ENCODE results near the gene IRX3. TPM values are rescaled to one million over a fixed set of nuclear protein-coding genes. Genes with fewer than 3 reads are reported as not detected.

Gene IRX3
- total and polyA plus RNA-seq, 10 of the 15 experiments (the other 5 are each of a cell fraction or from before 2014, with no cell fraction given) = 0.05 TPM; not detected in 9

DNA sequence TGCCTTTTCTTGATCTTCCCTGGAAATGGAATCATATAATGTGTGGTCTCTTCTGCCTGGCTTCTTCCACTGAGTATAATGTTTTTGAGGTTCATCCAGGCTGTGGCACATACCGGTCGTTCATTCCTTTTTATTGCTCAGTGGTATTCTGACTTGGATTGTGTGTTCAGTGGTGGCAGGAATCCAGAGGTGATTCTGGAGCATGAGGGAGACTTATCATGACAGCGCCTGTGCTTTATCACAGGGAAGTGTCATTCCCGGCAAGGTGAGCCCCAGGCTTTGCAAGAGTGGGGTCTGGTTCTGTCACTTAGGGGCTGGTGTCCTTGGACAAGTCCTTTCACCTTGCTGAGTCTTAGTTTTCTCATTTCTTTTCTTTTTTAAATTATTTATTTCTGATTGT, 53.0 kb downstream of the IRX3 start:
- H3K9ac ChIP-seq (ENCODE audit: control insufficient read depth, insufficient read depth, low read length) = no peak overlapping the region
- H3K27ac ChIP-seq (ENCODE audit: control insufficient read depth, insufficient read depth) = no peak overlapping the region
- H3K27me3 ChIP-seq (replicated peaks in 1 of 2; ENCODE audit: control insufficient read depth in 2 of 2, insufficient read depth in 2 of 2, low read length in 1 of 2) = no peaks in the 10 kb centered on the region
- no peak for ATAC-seq
- in situ Hi-C loops (cut with MboI) = no loop called here
- no peak overlapping the region for H3K4me2 ChIP-seq (ENCODE audit: control insufficient read depth, insufficient read depth)
- intact Hi-C loops (cut with micrococcal nuclease; ENCODE audit: unreplicated experiment) = no loop called here
- no peak overlapping the region for H3K4me3 ChIP-seq
- WGBS (ENCODE audit: insufficient coverage, insufficient replicate concordance, low lambda C conversion rate, missing lambda C conversion rate) = 69% methylated on average over 4 of the region's 4 CpGs
- H3K79me2 ChIP-seq (ENCODE audit: control insufficient read depth, insufficient read depth, low read length) = no peaks in the 10 kb centered on the region
- no peaks in the 10 kb centered on the region for H3K4me1 ChIP-seq (ENCODE audit: control insufficient read depth, insufficient read depth, low read length)
- DNase-seq (ENCODE audit: low read depth, low spot score) = no peak
- ChIA-PET CTCF (no interaction called here), SMC1A (ENCODE audit: uncharacterized antibody, unreplicated experiment) (no interaction called here), POLR2A (no interaction called here), RAD21 (ENCODE audit: unreplicated experiment) (no interaction called here)
- no peaks in the 10 kb centered on the region for H3K9me3 ChIP-seq (replicated peaks; ENCODE audit: control insufficient read depth, insufficient read depth, low read length)
- no peak overlapping the region for H2AFZ ChIP-seq (ENCODE audit: control insufficient read depth, low read depth, low read length)
- no peaks in the 10 kb centered on the region for H3K36me3 ChIP-seq (ENCODE audit: control insufficient read depth in 2 of 2, insufficient read depth in 2 of 2, low read length in 1 of 2)
- no peaks in the 10 kb centered on the region for H4K20me1 ChIP-seq (ENCODE audit: control insufficient read depth, insufficient read depth)
- FAIRE-seq = no peak
- no TSS peak for BruUV-seq (replicated peaks)
- TF ChIP-seq MEF2A (IDR thresholded peaks at IDR 0.05; ENCODE audit: insufficient read depth, low read depth, low read length) (no peak), SMAD5 (IDR thresholded peaks at IDR 0.05; ENCODE audit: low read depth) (no peak), BMI1 (IDR thresholded peaks at IDR 0.05; ENCODE audit: borderline replicate concordance) (no peak), NFYB (IDR thresholded peaks at IDR 0.05; ENCODE audit: insufficient read depth, low read depth, low read length) (no peak), RELA (IDR thresholded peaks at IDR 0.05; ENCODE audit: borderline replicate concordance, partially characterized antibody) (no peak), RCOR1 (conservative IDR thresholded peaks at IDR 0.05; ENCODE audit: low read depth, low read length) (no peak), CBX5 (IDR thresholded peaks at IDR 0.05; ENCODE audit: low read depth) (no peak), MTA2 (IDR thresholded peaks at IDR 0.05; ENCODE audit: low read depth) (no peak), ESRRA (IDR thresholded peaks at IDR 0.05; ENCODE audit: low read length) (no peak)
- TF ChIP-seq, protein P1, sequence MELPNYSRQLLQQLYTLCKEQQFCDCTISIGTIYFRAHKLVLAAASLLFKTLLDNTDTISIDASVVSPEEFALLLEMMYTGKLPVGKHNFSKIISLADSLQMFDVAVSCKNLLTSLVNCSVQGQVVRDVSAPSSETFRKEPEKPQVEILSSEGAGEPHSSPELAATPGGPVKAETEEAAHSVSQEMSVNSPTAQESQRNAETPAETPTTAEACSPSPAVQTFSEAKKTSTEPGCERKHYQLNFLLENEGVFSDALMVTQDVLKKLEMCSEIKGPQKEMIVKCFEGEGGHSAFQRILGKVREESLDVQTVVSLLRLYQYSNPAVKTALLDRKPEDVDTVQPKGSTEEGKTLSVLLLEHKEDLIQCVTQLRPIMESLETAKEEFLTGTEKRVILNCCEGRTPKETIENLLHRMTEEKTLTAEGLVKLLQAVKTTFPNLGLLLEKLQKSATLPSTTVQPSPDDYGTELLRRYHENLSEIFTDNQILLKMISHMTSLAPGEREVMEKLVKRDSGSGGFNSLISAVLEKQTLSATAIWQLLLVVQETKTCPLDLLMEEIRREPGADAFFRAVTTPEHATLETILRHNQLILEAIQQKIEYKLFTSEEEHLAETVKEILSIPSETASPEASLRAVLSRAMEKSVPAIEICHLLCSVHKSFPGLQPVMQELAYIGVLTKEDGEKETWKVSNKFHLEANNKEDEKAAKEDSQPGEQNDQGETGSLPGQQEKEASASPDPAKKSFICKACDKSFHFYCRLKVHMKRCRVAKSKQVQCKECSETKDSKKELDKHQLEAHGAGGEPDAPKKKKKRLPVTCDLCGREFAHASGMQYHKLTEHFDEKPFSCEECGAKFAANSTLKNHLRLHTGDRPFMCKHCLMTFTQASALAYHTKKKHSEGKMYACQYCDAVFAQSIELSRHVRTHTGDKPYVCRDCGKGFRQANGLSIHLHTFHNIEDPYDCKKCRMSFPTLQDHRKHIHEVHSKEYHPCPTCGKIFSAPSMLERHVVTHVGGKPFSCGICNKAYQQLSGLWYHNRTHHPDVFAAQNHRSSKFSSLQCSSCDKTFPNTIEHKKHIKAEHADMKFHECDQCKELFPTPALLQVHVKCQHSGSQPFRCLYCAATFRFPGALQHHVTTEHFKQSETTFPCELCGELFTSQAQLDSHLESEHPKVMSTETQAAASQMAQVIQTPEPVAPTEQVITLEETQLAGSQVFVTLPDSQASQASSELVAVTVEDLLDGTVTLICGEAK (IDR thresholded peaks at IDR 0.05; ENCODE audit: borderline replicate concordance) = no peak
- TF ChIP-seq, protein P2, sequence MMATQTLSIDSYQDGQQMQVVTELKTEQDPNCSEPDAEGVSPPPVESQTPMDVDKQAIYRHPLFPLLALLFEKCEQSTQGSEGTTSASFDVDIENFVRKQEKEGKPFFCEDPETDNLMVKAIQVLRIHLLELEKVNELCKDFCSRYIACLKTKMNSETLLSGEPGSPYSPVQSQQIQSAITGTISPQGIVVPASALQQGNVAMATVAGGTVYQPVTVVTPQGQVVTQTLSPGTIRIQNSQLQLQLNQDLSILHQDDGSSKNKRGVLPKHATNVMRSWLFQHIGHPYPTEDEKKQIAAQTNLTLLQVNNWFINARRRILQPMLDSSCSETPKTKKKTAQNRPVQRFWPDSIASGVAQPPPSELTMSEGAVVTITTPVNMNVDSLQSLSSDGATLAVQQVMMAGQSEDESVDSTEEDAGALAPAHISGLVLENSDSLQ (IDR thresholded peaks at IDR 0.05) = no peak
- TF ChIP-seq, protein P3, sequence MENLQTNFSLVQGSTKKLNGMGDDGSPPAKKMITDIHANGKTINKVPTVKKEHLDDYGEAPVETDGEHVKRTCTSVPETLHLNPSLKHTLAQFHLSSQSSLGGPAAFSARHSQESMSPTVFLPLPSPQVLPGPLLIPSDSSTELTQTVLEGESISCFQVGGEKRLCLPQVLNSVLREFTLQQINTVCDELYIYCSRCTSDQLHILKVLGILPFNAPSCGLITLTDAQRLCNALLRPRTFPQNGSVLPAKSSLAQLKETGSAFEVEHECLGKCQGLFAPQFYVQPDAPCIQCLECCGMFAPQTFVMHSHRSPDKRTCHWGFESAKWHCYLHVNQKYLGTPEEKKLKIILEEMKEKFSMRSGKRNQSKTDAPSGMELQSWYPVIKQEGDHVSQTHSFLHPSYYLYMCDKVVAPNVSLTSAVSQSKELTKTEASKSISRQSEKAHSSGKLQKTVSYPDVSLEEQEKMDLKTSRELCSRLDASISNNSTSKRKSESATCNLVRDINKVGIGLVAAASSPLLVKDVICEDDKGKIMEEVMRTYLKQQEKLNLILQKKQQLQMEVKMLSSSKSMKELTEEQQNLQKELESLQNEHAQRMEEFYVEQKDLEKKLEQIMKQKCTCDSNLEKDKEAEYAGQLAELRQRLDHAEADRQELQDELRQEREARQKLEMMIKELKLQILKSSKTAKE (IDR thresholded peaks at IDR 0.05; ENCODE audit: low read depth, poor library complexity, severe bottlenecking) = no peak
- TF ChIP-seq, protein P4, sequence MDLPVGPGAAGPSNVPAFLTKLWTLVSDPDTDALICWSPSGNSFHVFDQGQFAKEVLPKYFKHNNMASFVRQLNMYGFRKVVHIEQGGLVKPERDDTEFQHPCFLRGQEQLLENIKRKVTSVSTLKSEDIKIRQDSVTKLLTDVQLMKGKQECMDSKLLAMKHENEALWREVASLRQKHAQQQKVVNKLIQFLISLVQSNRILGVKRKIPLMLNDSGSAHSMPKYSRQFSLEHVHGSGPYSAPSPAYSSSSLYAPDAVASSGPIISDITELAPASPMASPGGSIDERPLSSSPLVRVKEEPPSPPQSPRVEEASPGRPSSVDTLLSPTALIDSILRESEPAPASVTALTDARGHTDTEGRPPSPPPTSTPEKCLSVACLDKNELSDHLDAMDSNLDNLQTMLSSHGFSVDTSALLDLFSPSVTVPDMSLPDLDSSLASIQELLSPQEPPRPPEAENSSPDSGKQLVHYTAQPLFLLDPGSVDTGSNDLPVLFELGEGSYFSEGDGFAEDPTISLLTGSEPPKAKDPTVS (IDR thresholded peaks at IDR 0.05; ENCODE audit: low read depth, low read length) = no peak

Measured in GM12878 (cell line).